H1 (cell line): ENCODE measurements around the gene CAMK1G. TPM values are rescaled to one million over a fixed set of nuclear protein-coding genes. Genes with fewer than 3 reads are reported as not detected.

Experiments
- GTF2F1 ChIP-seq: IDR thresholded peaks from 2 replicates; pipeline ENCODE4 v1.6.1; 2012; ENCODE audit warnings: low read depth, low read length, improper control_type of control experiment, borderline replicate concordance
- KDM1A ChIP-seq: fragments of 200-600, 300-600 bp; sonication (generic); IDR thresholded peaks from 2 replicates; pipeline ENCODE4 v1.7.1; 2016; ENCODE audit warnings: mild to moderate bottlenecking, low read length, borderline replicate concordance
- MAFK ChIP-seq: IDR thresholded peaks from 2 replicates; pipeline ENCODE4 v1.6.1; 2012; ENCODE audit warnings: low read depth, mild to moderate bottlenecking, improper control_type of control experiment, low read length
- SP2 ChIP-seq: IDR thresholded peaks from 2 replicates; pipeline ENCODE4 v1.6.1; 2012; ENCODE audit warnings: mild to moderate bottlenecking, low read length, inconsistent platforms
- TCF12 ChIP-seq: IDR thresholded peaks from 2 replicates; pipeline ENCODE4 v1.6.1; 2011; ENCODE audit warnings: low read depth, mild to moderate bottlenecking, low read length
- USF2 ChIP-seq: IDR thresholded peaks from 2 replicates; pipeline ENCODE4 v1.6.1; 2011; ENCODE audit warnings: low read length, improper control_type of control experiment
- polyA plus RNA-seq, 7 experiments: library from polyadenylated mRNA; depleted of rRNA in 3 of 7; stranded (reverse) in 5 of 7; unstranded in 2 of 7; fragments of >200 nt in 5 of 7; fragments of 200-250 nt in 2 of 7; gene quantifications; 1 replicate in 5 of 7; 2 replicates in 1 of 7; 4 replicates in 1 of 7; pipeline versions ENCODE4 v1.2.1 to v1.2.3, GENCODE V29; 2011 to 2013; ENCODE audit warnings: missing spikeins in 2 of 7, mixed read lengths in 2 of 7
- total RNA-seq: library from RNA; stranded (reverse); fragmentation: NEBNext Ultra II Directional; extraction: Animal tissue kit (Norgen Biotek cat#: 25700); gene quantifications from 2 replicates; pipeline ENCODE4 v1.2.1, GENCODE V29; 2021

Gene CAMK1G
- total and polyA plus RNA-seq, 2 of the 8 experiments (the other 6 are each of a cell fraction or from before 2014, with no cell fraction given): 1.00 to 1.0 TPM

GRCh38 chr1:209609791-209610630 lies 26.5 kb downstream of the CAMK1G start (continued):
- TF ChIP-seq USF2: no peak
- TF ChIP-seq GTF2F1: no peak
- TF ChIP-seq MAFK: no peak
- no peak for TF ChIP-seq KDM1A
- TF ChIP-seq TCF12: no peak
- TF ChIP-seq SP2: no peak
- TF ChIP-seq, all 59 proteins: peak for 0
